ENCODE results near the gene NFXL1.

Gene NFXL1

DNA sequence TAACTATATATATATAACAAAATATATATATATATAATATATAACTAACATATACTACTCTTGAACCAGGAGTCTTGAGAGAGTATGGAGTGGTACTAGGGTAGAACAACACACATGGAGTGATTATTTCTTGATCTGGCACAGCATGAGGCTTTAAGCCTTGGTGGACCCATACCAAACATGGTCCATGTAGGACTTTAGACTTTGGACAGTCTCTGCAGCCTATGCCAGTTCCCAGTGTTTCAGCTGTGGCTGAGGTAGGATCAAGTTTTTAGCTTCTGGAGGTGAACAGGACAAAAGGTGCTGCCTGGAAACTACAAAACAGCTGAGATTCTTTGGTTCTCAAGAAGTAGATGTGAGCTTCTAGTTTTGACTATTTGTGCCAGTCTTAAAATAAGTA lies 97.1 kb downstream of the NFXL1 start:
- no peak for TF ChIP-seq YY1 (IDR thresholded peaks at IDR 0.05; ENCODE audit: insufficient read depth, insufficient read length)
- no peaks in the 10 kb centered on the region for H3K27me3 ChIP-seq (ENCODE audit: insufficient read depth, insufficient read length)
- DNase-seq (ENCODE audit: low read depth, low spot score) = no peak
- H3K9me3 ChIP-seq (ENCODE audit: insufficient read depth, low read length) = no peaks in the 10 kb centered on the region
- no peak overlapping the region for H3K9ac ChIP-seq (ENCODE audit: insufficient read length, low read depth)
- no peaks in the 10 kb centered on the region for H3K4me1 ChIP-seq (ENCODE audit: insufficient read depth, insufficient read length)
- H3K4me3 ChIP-seq (ENCODE audit: insufficient read length, low read depth) = no peak overlapping the region
- no peaks in the 10 kb centered on the region for H3K36me3 ChIP-seq (ENCODE audit: insufficient read depth, insufficient read length, low read length)

DNA sequence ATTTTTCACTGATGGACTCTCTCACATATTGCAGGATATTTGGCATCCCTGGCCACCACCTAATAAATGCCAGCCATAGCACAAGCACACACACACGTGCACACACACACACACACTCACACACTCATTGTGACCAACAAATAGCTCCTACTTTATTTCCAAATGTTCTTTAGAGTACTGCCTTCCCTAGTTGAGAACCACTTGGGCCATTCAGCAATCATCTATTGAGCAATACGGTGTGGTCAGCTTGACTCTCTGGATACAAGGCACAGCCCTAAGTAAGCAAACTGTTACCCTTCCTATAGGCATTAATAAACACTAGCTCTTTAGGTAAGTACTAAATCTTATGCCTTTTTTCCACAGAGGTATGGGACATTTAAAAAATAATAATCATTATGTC lies 97.6 kb downstream of the NFXL1 start:
- DNase-seq (ENCODE audit: low read depth, low spot score) = no peak
- Histone ChIP-seq H3K4me3 (ENCODE audit: insufficient read length, low read depth) (no peak overlapping the region), H3K9ac (ENCODE audit: insufficient read length, low read depth) (no peak overlapping the region), H3K36me3 (ENCODE audit: insufficient read depth, insufficient read length, low read length) (no peaks in the 10 kb centered on the region), H3K27me3 (ENCODE audit: insufficient read depth, insufficient read length) (no peaks in the 10 kb centered on the region), H3K9me3 (ENCODE audit: insufficient read depth, low read length) (no peaks in the 10 kb centered on the region), H3K4me1 (ENCODE audit: insufficient read depth, insufficient read length) (no peaks in the 10 kb centered on the region)
- TF ChIP-seq YY1 (IDR thresholded peaks at IDR 0.05; ENCODE audit: insufficient read depth, insufficient read length) (no peak), ZNF274 (IDR thresholded peaks at IDR 0.05; ENCODE audit: low read depth, low read length) (no peak), SUZ12 (IDR thresholded peaks at IDR 0.05; ENCODE audit: extremely low read depth, insufficient read depth, insufficient read length) (no peak)

GRCh38 chr4:47814618-47815295 lies 99.6 kb downstream of the NFXL1 start:
- H3K4me3 ChIP-seq (ENCODE audit: insufficient read length, low read depth) = no peak overlapping the region
- H3K4me1 ChIP-seq (ENCODE audit: insufficient read depth, insufficient read length) = no peaks in the 10 kb centered on the region
- no peak for TF ChIP-seq SUZ12 (IDR thresholded peaks at IDR 0.05; ENCODE audit: extremely low read depth, insufficient read depth, insufficient read length)
- no peak for TF ChIP-seq ZNF274 (IDR thresholded peaks at IDR 0.05; ENCODE audit: low read depth, low read length)
- no peak for TF ChIP-seq YY1 (IDR thresholded peaks at IDR 0.05; ENCODE audit: insufficient read depth, insufficient read length)
- H3K36me3 ChIP-seq (ENCODE audit: insufficient read depth, insufficient read length, low read length) = no peaks in the 10 kb centered on the region
- no peaks in the 10 kb centered on the region for H3K27me3 ChIP-seq (ENCODE audit: insufficient read depth, insufficient read length)
- H3K9me3 ChIP-seq (ENCODE audit: insufficient read depth, low read length) = no peaks in the 10 kb centered on the region
- no peak for DNase-seq (ENCODE audit: low read depth, low spot score)
- no peak overlapping the region for H3K9ac ChIP-seq (ENCODE audit: insufficient read length, low read depth)

DNA sequence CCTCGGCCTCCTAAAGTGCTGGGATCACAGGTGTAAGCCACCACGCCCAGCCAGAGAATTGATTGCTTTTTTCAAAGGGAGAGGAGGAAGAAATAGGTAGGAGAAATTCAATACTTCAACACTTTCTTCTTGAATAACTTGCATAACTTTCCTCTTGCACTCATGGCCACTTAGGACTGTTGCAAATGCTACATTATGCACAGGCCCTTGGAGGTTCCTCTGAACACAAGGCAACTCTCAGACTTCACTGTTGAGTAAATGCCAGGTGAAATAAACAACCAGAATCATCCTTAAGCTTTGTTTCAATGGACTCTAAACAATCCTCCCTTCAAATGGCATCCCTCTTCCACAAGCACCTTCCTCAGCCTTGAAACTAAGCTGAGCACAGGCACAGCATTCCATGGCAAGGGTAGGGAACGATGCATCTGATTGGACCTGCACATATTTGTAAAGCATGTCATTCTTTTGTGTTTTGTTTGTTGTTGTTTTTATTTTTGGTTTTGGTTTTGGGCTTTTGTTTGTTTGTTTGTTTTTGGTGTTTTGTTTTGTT lies 104.7 kb downstream of the NFXL1 start:
- H3K9ac ChIP-seq (ENCODE audit: insufficient read length, low read depth) = no peak overlapping the region
- no peak for DNase-seq (ENCODE audit: low read depth, low spot score)
- TF ChIP-seq YY1 (IDR thresholded peaks at IDR 0.05; ENCODE audit: insufficient read depth, insufficient read length) = no peak
- TF ChIP-seq ZNF274 (IDR thresholded peaks at IDR 0.05; ENCODE audit: low read depth, low read length) = no peak
- TF ChIP-seq SUZ12 (IDR thresholded peaks at IDR 0.05; ENCODE audit: extremely low read depth, insufficient read depth, insufficient read length) = no peak
- H3K36me3 ChIP-seq (ENCODE audit: insufficient read depth, insufficient read length, low read length) = no peaks in the 10 kb centered on the region
- no peak overlapping the region for H3K4me3 ChIP-seq (ENCODE audit: insufficient read length, low read depth)
- no peaks in the 10 kb centered on the region for H3K4me1 ChIP-seq (ENCODE audit: insufficient read depth, insufficient read length)
- H3K27me3 ChIP-seq (ENCODE audit: insufficient read depth, insufficient read length) = no peaks in the 10 kb centered on the region
- H3K9me3 ChIP-seq (ENCODE audit: insufficient read depth, low read length) = no peaks in the 10 kb centered on the region

DNA sequence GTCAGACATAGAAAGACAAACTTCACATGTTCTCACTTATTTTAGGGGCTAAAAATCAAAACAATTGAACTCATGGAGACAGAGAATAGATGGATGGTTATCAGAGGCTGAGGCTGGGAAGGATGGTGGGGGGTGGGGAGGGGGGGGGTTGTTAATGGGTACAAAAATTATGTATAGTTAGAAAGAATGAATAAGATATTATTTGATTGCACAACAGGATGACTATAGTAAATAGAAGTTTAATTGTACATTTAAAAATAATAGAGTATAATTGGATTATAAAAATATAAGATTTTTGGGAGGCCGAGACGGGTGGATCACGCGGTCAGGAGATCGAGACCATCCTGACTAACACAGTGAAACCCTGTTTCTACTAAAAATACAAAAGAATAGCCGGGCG lies 109.8 kb downstream of the NFXL1 start:
- H3K27me3 ChIP-seq (ENCODE audit: insufficient read depth, insufficient read length) = no peaks in the 10 kb centered on the region
- no peak overlapping the region for H3K4me3 ChIP-seq (ENCODE audit: insufficient read length, low read depth)
- TF ChIP-seq YY1 (IDR thresholded peaks at IDR 0.05; ENCODE audit: insufficient read depth, insufficient read length) (no peak), ZNF274 (IDR thresholded peaks at IDR 0.05; ENCODE audit: low read depth, low read length) (no peak), SUZ12 (IDR thresholded peaks at IDR 0.05; ENCODE audit: extremely low read depth, insufficient read depth, insufficient read length) (no peak)
- H3K9me3 ChIP-seq (ENCODE audit: insufficient read depth, low read length) = no peaks in the 10 kb centered on the region
- no peaks in the 10 kb centered on the region for H3K36me3 ChIP-seq (ENCODE audit: insufficient read depth, insufficient read length, low read length)
- H3K4me1 ChIP-seq (ENCODE audit: insufficient read depth, insufficient read length) = no peaks in the 10 kb centered on the region
- no peak for DNase-seq (ENCODE audit: low read depth, low spot score)
- no peak overlapping the region for H3K9ac ChIP-seq (ENCODE audit: insufficient read length, low read depth)

- Histone ChIP-seq H3K4me1 (ENCODE audit: insufficient read depth, insufficient read length) (no peaks in the 10 kb centered on the region), H3K4me3 (ENCODE audit: insufficient read length, low read depth) (no peak overlapping the region), H3K36me3 (ENCODE audit: insufficient read depth, insufficient read length, low read length) (no peaks in the 10 kb centered on the region), H3K9ac (ENCODE audit: insufficient read length, low read depth) (no peak overlapping the region), H3K27me3 (ENCODE audit: insufficient read depth, insufficient read length) (no peaks in the 10 kb centered on the region), H3K9me3 (ENCODE audit: insufficient read depth, low read length) (no peaks in the 10 kb centered on the region)
- TF ChIP-seq SUZ12 (IDR thresholded peaks at IDR 0.05; ENCODE audit: extremely low read depth, insufficient read depth, insufficient read length) = no peak
- no peak for TF ChIP-seq YY1 (IDR thresholded peaks at IDR 0.05; ENCODE audit: insufficient read depth, insufficient read length)
- TF ChIP-seq ZNF274 (IDR thresholded peaks at IDR 0.05; ENCODE audit: low read depth, low read length) = no peak
- no peak for DNase-seq (ENCODE audit: low read depth, low spot score)
Observed at GRCh38 chr4:47801481-47802002, 112.8 kb downstream of the NFXL1 start.

DNA sequence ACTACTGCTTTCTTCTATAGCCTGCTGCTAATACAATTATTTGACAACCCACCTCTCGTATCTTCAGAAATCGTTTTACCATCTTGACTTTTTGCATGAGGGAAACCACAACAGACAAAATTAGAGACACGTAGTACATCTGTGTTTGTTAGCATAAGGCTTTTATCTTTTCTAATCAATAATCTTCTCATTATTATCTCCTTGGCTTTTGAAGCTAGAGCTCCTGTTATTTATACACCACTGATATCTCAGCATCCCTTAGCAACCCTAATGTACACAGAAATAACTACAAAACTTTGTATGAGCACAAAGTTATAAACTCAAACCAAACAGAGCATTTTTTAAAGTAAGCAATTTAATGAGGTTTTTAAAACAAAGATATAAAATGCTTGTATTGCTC lies 116.2 kb downstream of the NFXL1 start:
- no peaks in the 10 kb centered on the region for H3K36me3 ChIP-seq (ENCODE audit: insufficient read depth, insufficient read length, low read length)
- no peaks in the 10 kb centered on the region for H3K9me3 ChIP-seq (ENCODE audit: insufficient read depth, low read length)
- H3K4me1 ChIP-seq (ENCODE audit: insufficient read depth, insufficient read length) = no peaks in the 10 kb centered on the region
- TF ChIP-seq YY1 (IDR thresholded peaks at IDR 0.05; ENCODE audit: insufficient read depth, insufficient read length) (no peak), ZNF274 (IDR thresholded peaks at IDR 0.05; ENCODE audit: low read depth, low read length) (no peak), SUZ12 (IDR thresholded peaks at IDR 0.05; ENCODE audit: extremely low read depth, insufficient read depth, insufficient read length) (no peak)
- no peak overlapping the region for H3K4me3 ChIP-seq (ENCODE audit: insufficient read length, low read depth)
- no peaks in the 10 kb centered on the region for H3K27me3 ChIP-seq (ENCODE audit: insufficient read depth, insufficient read length)
- DNase-seq (ENCODE audit: low read depth, low spot score) = no peak
- H3K9ac ChIP-seq (ENCODE audit: insufficient read length, low read depth) = no peak overlapping the region

Data from NT2/D1 (cell line).